Chondrocyte (in vitro differentiated cells): ENCODE results near the gene AGPAT2. TPM values are rescaled to one million over a fixed set of nuclear protein-coding genes. Genes with fewer than 3 reads are reported as not detected.
"Not testable (repeated sequence)": the region's sequence is repeated elsewhere in the genome, so short reads cannot be mapped to it uniquely, and the experiment has no call there.

Experiments used
- DNase-seq: peaks from one replicate; pipeline ENCODE4 v3.0.0; 2021; ENCODE audit warnings: mixed read lengths, low spot score
- H3K27ac Mint-ChIP-seq: one replicate; pipeline ENCODE4 v1.8.0; 2021; ENCODE audit warnings: mild to moderate bottlenecking, moderate library complexity, mixed read lengths; ENCODE audit not compliant: unreplicated experiment
- H3K27me3 Mint-ChIP-seq: 2 replicates; pipeline ENCODE4 v1.8.0; 2021; ENCODE audit warnings: low read depth, mixed read lengths
- H3K36me3 Mint-ChIP-seq: 2 replicates; pipeline ENCODE4 v1.8.0; 2021; ENCODE audit warnings: low read depth, mixed read lengths
- H3K4me1 Mint-ChIP-seq: 2 replicates; pipeline ENCODE4 v1.8.0; 2021; ENCODE audit warnings: low read depth, mild to moderate bottlenecking, mixed read lengths
- H3K4me3 Mint-ChIP-seq: one replicate; pipeline ENCODE4 v1.8.0; 2021; ENCODE audit warnings: mild to moderate bottlenecking, moderate library complexity, mixed read lengths; ENCODE audit not compliant: unreplicated experiment
- H3K9me3 Mint-ChIP-seq: 2 replicates; pipeline ENCODE4 v1.8.0; 2021; ENCODE audit warnings: low read depth, mixed read lengths
- total RNA-seq: library from RNA; stranded (reverse); gene quantifications from 3 replicates; pipeline ENCODE4 v1.2.1, GENCODE V29; 2021
- TF ChIP-seq, protein P1 (sequence below): fragments of 200-600 bp; sonication (generic); IDR thresholded peaks from 2 replicates; pipeline ENCODE4 v1.5.0; 2021; ENCODE audit warnings: antibody characterized with exemption, mild to moderate bottlenecking, moderate library complexity

Gene AGPAT2
- total RNA-seq, 1 donor from 2014 or later = 39.8 TPM

DNA sequence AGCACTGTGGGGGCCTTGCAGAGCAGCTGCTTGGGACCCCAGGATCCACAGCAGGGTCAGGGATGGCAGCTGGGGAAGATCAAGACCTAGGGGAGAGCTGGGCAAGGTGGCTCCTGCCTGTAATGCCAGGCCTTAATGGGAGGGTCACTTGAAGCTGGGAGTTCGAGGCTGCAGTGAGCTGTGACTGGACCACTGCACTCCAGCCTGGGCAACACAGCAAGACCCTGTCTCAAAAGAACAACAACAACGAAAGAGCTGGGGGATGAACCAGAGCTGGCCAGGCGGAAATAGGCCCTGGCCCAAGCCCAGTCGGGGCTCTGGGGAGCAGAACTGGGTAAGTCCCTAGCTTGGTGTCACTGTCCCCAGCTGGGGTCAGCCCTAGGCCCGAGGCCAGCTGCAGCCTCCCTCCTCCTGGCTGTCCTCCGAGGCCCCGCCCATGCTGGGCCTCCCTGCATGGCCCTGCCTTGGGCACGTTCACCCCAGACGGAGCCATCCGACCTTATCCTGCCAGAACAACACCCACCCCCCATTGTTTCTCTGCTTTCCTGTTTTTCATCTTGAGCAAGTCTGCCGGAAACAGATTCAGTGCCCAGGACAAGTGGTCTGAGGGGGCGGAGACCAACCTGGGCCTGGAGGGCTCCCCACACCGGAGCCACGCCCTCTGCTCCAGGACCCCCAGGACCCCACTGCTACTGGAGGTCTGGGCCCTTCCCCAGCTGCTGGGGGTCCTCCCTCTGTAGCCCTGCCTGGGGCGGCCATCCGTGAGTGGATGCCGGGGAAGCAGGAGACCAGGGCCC lies 27.0 kb upstream of the AGPAT2 start:
- no peaks in the 10 kb centered on the region for H3K9me3 Mint-ChIP-seq
- H3K4me3 Mint-ChIP-seq = no peak overlapping the region
- H3K27ac Mint-ChIP-seq = no peak overlapping the region
- no peaks in the 10 kb centered on the region for H3K36me3 Mint-ChIP-seq
- H3K4me1 Mint-ChIP-seq = peaks cover 11% of the 10 kb centered on the region
- TF ChIP-seq, protein P1, sequence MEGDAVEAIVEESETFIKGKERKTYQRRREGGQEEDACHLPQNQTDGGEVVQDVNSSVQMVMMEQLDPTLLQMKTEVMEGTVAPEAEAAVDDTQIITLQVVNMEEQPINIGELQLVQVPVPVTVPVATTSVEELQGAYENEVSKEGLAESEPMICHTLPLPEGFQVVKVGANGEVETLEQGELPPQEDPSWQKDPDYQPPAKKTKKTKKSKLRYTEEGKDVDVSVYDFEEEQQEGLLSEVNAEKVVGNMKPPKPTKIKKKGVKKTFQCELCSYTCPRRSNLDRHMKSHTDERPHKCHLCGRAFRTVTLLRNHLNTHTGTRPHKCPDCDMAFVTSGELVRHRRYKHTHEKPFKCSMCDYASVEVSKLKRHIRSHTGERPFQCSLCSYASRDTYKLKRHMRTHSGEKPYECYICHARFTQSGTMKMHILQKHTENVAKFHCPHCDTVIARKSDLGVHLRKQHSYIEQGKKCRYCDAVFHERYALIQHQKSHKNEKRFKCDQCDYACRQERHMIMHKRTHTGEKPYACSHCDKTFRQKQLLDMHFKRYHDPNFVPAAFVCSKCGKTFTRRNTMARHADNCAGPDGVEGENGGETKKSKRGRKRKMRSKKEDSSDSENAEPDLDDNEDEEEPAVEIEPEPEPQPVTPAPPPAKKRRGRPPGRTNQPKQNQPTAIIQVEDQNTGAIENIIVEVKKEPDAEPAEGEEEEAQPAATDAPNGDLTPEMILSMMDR = no peak
- no peak for DNase-seq
- no peaks in the 10 kb centered on the region for H3K27me3 Mint-ChIP-seq

DNA sequence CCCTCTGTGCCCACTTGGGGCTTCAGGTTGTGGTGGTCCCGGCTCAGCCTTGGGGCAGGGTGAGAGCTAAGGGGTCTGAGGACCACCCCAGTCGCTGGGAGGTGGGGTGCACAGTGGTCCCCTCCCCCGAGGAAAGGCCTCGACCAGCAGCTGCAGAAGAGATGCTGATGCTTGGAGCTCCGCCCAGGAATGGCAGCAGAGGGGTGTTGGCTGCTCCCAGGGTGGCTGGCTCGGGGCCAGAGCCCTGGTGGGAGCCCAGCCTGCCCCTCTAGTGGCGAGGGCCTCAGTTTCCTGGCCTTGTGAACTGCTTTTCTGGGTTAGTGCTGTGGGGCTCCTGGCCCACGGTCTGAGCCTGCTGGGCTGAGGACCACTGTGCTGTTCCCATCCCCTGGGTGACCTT lies 26.3 kb upstream of the AGPAT2 start:
- no peak for DNase-seq
- TF ChIP-seq, protein P1 = no peak
- no peaks in the 10 kb centered on the region for H3K9me3 Mint-ChIP-seq
- peak overlapping the region; percentile 56 for H3K4me3 Mint-ChIP-seq
- H3K27me3 Mint-ChIP-seq = no peaks in the 10 kb centered on the region
- H3K4me1 Mint-ChIP-seq = peaks cover 11% of the 10 kb centered on the region
- no peaks in the 10 kb centered on the region for H3K36me3 Mint-ChIP-seq
- H3K27ac Mint-ChIP-seq = no peak overlapping the region

DNA sequence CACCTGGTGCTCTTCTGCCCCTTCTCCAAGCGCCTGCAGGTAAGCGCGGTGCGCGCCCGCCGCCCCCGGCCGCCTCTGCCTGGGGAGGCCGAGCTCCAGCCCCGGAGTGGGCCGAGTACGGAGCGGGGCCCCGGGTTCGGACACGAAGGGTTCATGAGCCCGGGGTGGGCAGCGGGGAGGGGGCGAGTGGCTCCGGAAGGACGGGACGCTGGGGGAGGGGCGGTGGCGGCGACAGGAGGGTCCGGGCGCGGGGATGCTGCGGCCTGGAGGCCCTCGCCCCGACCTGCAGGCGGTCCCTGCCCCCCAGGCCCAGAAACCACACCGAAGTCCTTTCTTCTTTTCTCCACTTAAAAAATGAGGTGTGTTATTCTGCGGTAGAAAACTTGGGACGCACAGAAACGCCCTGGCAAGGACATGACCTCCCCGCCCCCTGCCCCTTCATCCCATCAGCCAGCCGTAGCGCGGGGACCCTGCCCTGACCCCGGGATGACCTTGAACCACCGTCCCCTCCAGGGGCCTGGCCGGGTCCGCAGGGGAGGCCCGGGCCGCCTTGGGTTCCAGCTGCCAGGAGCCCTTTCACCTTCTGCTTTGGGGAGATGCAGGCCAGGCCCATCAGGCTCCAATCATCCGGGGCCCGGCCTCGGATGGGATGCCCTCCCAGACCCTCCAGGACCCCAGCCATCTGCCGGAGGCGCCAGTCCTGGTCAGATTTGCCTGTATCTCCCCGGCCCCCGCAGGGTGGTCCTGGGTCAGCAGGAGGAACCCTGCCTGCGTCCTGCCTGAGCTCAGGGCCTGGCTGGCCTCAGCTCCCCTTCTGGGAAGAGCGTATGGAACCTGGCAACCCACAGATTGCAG lies 25.7 kb upstream of the AGPAT2 start:
- Mint-ChIP-seq H3K4me1 (peaks cover 11% of the 10 kb centered on the region), H3K27me3 (no peaks in the 10 kb centered on the region), H3K4me3 (peak overlapping the region; percentile 56), H3K27ac (no peak overlapping the region), H3K9me3 (no peaks in the 10 kb centered on the region), H3K36me3 (no peaks in the 10 kb centered on the region)
- TF ChIP-seq, protein P1 = no peak
- no peak for DNase-seq

DNA sequence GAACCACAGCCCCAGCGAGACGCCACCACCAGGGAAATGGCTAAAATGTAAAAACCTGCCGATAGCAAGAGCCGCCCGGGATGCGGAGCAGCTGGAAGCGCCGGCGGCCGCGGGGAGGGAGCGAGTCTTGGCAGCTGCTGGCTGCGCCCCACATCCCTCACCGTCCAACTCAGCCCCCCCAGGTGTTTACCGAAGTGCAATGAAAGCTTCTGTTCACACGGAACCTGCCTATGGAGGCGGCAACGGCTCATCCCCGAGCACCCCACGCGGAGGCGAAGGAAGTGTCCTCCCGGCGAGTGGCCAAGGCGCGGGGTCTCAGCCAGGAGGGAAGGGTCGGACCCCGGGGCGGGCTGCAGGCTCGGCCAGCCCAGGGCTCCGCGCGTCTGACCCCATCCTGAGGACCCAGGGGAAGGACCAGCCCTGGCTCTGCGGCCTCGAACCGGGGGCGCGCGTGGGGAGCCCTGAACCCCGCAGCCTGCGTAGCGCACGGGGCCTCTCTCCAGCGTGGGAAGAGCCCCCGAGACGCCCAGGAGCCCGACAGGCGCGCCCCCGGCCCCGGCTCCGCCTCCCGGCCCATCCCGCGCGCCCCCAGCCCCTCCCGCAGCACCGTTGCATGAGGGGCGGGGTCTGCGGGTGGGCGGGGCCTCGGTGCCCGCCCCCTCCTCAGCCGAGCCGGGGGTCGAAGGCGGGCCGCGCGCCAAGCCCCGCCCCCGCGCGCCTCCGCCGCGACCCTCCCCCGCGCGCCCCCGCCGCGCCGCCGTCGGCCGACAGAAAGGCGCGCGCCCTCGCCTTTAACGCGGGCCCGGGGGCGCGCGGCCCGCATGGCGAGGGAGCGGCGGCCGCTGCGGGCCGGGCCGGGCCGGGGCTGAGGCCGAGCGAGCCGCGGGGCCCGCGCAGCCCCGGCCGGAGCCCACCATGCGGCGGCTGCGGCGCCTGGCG lies 24.8 kb upstream of the AGPAT2 start, which contains the start of gene DIPK1B:
DIPK1B (plus strand) TSS at position 822 of the 939 bp plus-strand sequence; CDS start at position 916, 94 bp downstream.
- TF ChIP-seq, protein P1 = peak; percentile 15
- Mint-ChIP-seq H3K4me1 (peaks cover 11% of the 10 kb centered on the region), H3K36me3 (no peaks in the 10 kb centered on the region), H3K27me3 (no peaks in the 10 kb centered on the region), H3K9me3 (no peaks in the 10 kb centered on the region), H3K4me3 (peak within 1 kb of the TSS; percentile 59), H3K27ac (peak within 1 kb of the TSS; percentile 8)
- DNase-seq = no peak

DNA sequence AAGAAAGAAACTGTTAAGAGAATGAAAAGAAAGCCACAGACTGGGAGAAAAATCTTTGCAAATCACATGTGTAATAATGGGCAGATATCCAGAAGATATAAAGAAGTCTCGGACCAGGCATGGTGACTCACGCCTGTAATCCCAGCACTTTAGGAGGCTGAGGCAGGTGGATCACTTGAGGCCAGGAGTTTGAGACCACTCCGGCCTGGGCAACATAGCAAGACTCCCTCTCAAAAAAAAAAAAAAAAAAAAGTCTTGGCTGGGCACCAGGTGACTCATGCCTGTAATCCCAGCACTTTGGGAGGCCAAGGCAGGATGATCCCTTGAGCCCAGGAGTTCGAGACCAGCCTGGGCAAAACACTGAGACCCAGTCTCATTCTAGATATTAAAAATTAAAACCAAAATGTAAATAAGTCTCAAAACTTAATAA lies 24.0 kb upstream of the AGPAT2 start:
- H3K36me3 Mint-ChIP-seq, DNase-seq, H3K27me3 Mint-ChIP-seq, H3K9me3 Mint-ChIP-seq: not testable (repeated sequence)
- Mint-ChIP-seq H3K4me1 (peaks cover 11% of the 10 kb centered on the region), H3K4me3 (peak overlapping the region; percentile 59), H3K27ac (peak overlapping the region; percentile 8)
